Parathyroid adenoma (tissue), 2 donors: ENCODE data around the gene CHURC1.

Source experiments
- H2AFZ ChIP-seq: fragments of 300-600 bp; sonication (generic); one replicate; pipeline ENCODE4 v1.7.0; 2017; ENCODE audit warnings: antibody characterized with exemption, mild to moderate bottlenecking
- H3K27ac ChIP-seq: fragments of 300-600 bp; sonication (generic); one replicate; pipeline ENCODE4 v1.7.0; 2017
- H3K27me3 ChIP-seq: fragments of 300-600 bp; sonication (generic); one replicate; pipeline ENCODE4 v1.7.0; 2017; ENCODE audit warnings: low read length; ENCODE audit not compliant: control insufficient read depth, insufficient read depth
- H3K36me3 ChIP-seq: fragments of 300-600 bp; sonication (generic); one replicate; pipeline ENCODE4 v1.7.0; 2017; ENCODE audit warnings: low read length; ENCODE audit not compliant: control insufficient read depth, insufficient read depth
- H3K4me1 ChIP-seq: fragments of 300-600 bp; sonication (generic); one replicate; pipeline ENCODE4 v1.7.0; 2017; ENCODE audit warnings: control low read depth
- H3K4me2 ChIP-seq: fragments of 300-600 bp; sonication (generic); one replicate; pipeline ENCODE4 v1.7.0; 2017; ENCODE audit warnings: low read length
- H3K4me3 ChIP-seq: fragments of 300-600 bp; sonication (generic); one replicate; pipeline ENCODE4 v1.7.0; 2017; ENCODE audit warnings: low read depth, low read length
- H3K79me2 ChIP-seq: fragments of 300-600 bp; sonication (generic); one replicate; pipeline ENCODE4 v1.7.0; 2017; ENCODE audit warnings: control low read depth
- H3K9ac ChIP-seq: fragments of 300-600 bp; sonication (generic); one replicate; pipeline ENCODE4 v1.7.0; 2017; ENCODE audit warnings: mild to moderate bottlenecking
- H3K9me3 ChIP-seq: fragments of 300-600 bp; sonication (generic); one replicate; pipeline ENCODE4 v1.7.0; 2017; ENCODE audit warnings: low read length; ENCODE audit not compliant: control insufficient read depth
- CTCF ChIP-seq: fragments of 300-600 bp; sonication (generic); IDR thresholded peaks from one replicate; pipeline ENCODE4 v1.7.0; 2017; ENCODE audit warnings: antibody characterized with exemption, mild to moderate bottlenecking
- donor health status: primary hyperparathyroidism.

The CHURC1 gene

GRCh38 chr14:64958201-64958600 lies 43.9 kb downstream of the CHURC1 start:
- H3K9me3 ChIP-seq: no peaks in the 10 kb centered on the region
- H3K27ac ChIP-seq: peak overlapping the region; percentile 41
- peaks cover 5% of the 10 kb centered on the region for H3K79me2 ChIP-seq

GRCh38 chr14:64958743-64959142 lies 44.5 kb downstream of the CHURC1 start:
- H3K9ac ChIP-seq: no peak overlapping the region
- H3K4me1 ChIP-seq: peaks cover 72% of the 10 kb centered on the region
- no peak overlapping the region for H3K4me3 ChIP-seq
- no peak overlapping the region for H3K4me2 ChIP-seq
- H3K27me3 ChIP-seq: no peaks in the 10 kb centered on the region
- H3K36me3 ChIP-seq: no peaks in the 10 kb centered on the region
- no peak overlapping the region for H2AFZ ChIP-seq
- H3K27ac ChIP-seq: peak overlapping the region; percentile 41
- peaks cover 11% of the 10 kb centered on the region for H3K79me2 ChIP-seq
- H3K9me3 ChIP-seq: no peaks in the 10 kb centered on the region
- no peak for TF ChIP-seq CTCF

More at GRCh38 chr14:64958201-64958600, 43.9 kb downstream of the CHURC1 start:
- Histone ChIP-seq H3K9ac (no peak overlapping the region), H3K27me3 (no peaks in the 10 kb centered on the region), H3K4me3 (no peak overlapping the region), H3K4me1 (peaks cover 72% of the 10 kb centered on the region), H3K4me2 (no peak overlapping the region), H2AFZ (no peak overlapping the region), H3K36me3 (no peaks in the 10 kb centered on the region)
- TF ChIP-seq CTCF: no peak

GRCh38 chr14:64960762-64961276 lies 46.6 kb downstream of the CHURC1 start:
- H3K27me3 ChIP-seq: no peaks in the 10 kb centered on the region
- H3K9me3 ChIP-seq: no peaks in the 10 kb centered on the region
- no peaks in the 10 kb centered on the region for H3K36me3 ChIP-seq
- H3K9ac ChIP-seq: peak overlapping the region; percentile 25
- peak; percentile 39 for TF ChIP-seq CTCF
- no peak overlapping the region for H2AFZ ChIP-seq
- peaks cover 66% of the 10 kb centered on the region for H3K4me1 ChIP-seq
- H3K4me2 ChIP-seq: peak overlapping the region; percentile 59
- H3K79me2 ChIP-seq: peaks cover 18% of the 10 kb centered on the region
- H3K27ac ChIP-seq: peak overlapping the region; percentile 93
- H3K4me3 ChIP-seq: no peak overlapping the region

- Histone ChIP-seq H3K4me3 (no peak overlapping the region), H3K4me1 (peaks cover 83% of the 10 kb centered on the region)
- peak; percentile 5 for TF ChIP-seq CTCF
Observed at GRCh38 chr14:64963611-64964010, 49.4 kb downstream of the CHURC1 start.

GRCh38 chr14:64965356-64966000 lies 51.2 kb downstream of the CHURC1 start:
- no peaks in the 10 kb centered on the region for H3K27me3 ChIP-seq
- peak overlapping the region; percentile 97 for H3K27ac ChIP-seq
- H3K4me3 ChIP-seq: no peak overlapping the region
- peaks cover 22% of the 10 kb centered on the region for H3K79me2 ChIP-seq
- no peak overlapping the region for H3K9ac ChIP-seq
- H3K4me2 ChIP-seq: peak overlapping the region; percentile 31
- peak overlapping the region; percentile 74 for H2AFZ ChIP-seq
- peaks cover 80% of the 10 kb centered on the region for H3K4me1 ChIP-seq
- no peak for TF ChIP-seq CTCF
- H3K9me3 ChIP-seq: no peaks in the 10 kb centered on the region
- no peaks in the 10 kb centered on the region for H3K36me3 ChIP-seq

More at GRCh38 chr14:64963611-64964010, 49.4 kb downstream of the CHURC1 start:
- Histone ChIP-seq H3K9ac (no peak overlapping the region), H3K27ac (peak overlapping the region; percentile 93), H3K79me2 (peaks cover 22% of the 10 kb centered on the region), H2AFZ (no peak overlapping the region), H3K36me3 (no peaks in the 10 kb centered on the region), H3K4me2 (no peak overlapping the region), H3K9me3 (no peaks in the 10 kb centered on the region), H3K27me3 (no peaks in the 10 kb centered on the region)
